HG02938 (cell line): ENCODE measurements around the gene CLASP1.
A peak's percentile ranks its signal among the peaks of the same experiment; 100 is the strongest.
"Not testable (repeated sequence)": the region's sequence is repeated elsewhere in the genome, so short reads cannot be mapped to it uniquely, and the experiment has no call there.

Source experiments
- ATAC-seq: cut with Tn5 transposase; IDR thresholded peaks from one replicate; pipeline ENCODE4 v1.9.1; 2021; ENCODE audit warnings: mild to moderate bottlenecking, moderate library complexity; ENCODE audit not compliant: unreplicated experiment

Gene CLASP1

GRCh38 chr2:121663434-121663833 lies 14.2 kb upstream of the CLASP1 start:
- no peak for ATAC-seq

- no peak for ATAC-seq
Measured at GRCh38 chr2:121662656-121663055, 13.4 kb upstream of the CLASP1 start.

DNA sequence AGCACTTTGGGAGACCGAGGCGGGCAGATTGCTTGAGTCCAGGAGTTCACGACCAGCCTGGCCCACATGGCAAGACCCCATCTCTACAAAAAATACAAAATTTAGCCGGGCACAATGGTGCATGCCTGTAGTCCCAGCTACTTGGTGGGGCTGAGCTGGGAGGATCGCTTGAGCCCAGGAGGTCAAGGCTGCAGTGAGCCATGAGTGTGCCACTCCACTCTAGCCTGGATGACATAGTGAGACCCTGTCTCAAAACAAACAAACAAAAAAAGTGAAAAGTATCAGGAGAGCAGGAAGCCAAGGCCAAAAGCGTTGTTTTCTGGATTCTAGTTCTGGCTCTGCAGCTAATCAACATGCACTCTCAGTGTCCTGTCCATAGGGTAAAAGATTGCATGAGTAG lies 10.7 kb upstream of the CLASP1 start:
- ATAC-seq, result no peak

DNA sequence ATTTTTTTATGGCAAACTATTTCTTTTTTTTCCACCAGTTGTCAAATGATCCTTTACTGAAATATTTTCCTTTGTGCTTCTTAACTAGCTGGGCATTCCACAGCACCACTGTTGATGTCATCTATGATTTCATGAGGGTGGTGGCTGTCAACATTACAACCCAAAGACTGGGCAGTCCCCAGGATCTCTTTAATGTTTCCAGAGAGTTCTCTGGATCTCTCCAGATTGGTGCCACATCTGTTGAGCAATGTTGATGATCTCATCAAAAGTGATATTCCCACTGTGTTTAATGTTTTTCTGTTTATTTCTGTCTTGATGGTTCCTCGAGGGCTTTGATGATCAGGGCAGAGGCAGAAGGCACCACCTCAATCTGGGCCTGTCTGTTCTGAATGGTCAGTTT lies 9.1 kb upstream of the CLASP1 start:
- ATAC-seq, result not testable (repeated sequence)

DNA sequence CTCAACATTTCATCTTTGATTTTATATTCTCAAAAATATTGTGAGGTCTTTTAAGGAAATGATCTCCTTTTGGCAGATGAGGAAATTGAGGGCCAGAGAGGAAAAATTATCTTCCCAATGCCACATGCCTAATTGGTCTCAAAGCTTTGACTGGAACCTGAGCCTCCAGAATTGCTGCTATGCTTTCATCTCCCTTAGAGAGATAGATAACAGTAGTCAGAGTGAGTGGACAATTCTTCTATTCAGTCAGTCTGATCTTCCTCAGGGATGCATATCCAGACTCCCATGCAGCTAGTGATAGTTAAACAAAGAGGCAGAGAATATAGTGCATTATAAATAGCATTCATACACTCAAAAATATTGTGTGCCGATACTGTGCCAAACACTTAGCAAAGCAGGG lies 3.8 kb upstream of the CLASP1 start:
- no peak for ATAC-seq

- ATAC-seq, result no peak
Measured at GRCh38 chr2:121650315-121650930, 1.2 kb upstream of the CLASP1 start.

GRCh38 chr2:121649596-121650314 lies 493 bp upstream of the CLASP1 start:
- peak; percentile 88 for ATAC-seq

DNA sequence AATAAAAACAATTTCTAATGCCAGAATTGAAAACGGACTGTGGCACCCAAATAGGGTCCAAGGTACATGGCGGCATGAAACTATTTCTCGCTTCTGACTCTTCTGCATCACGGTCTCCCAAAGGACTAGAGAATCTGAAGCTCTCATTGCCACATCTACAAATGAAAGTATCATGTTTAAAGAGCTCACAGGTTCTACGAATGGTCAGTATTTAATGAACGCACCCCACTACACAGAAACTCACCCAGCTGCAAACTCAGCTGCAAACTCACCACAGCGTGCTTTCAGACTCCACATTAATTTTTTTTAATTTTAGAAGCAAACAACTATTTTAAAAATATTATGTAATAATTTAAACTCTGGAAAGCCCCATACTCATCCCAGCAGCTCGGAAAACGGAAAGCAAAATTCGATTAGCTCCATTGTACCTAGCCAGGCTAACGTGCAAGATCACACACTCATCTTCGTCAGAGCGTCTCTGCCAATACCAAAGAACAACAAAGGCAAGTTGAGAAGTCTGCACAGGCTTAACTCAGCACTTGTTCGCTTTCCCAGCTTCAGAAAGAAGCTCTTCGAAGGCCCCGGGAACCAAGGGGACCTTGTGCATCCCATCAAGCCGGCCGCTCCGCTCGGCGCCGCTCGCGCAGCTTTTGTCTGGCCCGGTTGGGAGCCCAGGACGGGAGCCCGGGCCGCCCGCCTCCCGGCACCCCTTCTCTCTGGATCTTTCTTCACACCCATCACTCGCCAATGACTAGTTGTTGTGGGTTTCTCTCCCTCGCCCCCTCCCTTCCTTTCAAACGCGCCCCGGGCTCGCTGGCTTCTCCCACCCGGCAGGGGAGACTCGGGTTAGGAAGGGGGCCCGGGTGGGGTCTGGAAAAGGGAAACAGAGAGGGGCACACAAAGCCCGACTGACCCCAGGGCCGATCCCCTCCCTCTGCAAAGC lies 785 bp downstream of the CLASP1 start:
- ATAC-seq, result peak; percentile 20

DNA sequence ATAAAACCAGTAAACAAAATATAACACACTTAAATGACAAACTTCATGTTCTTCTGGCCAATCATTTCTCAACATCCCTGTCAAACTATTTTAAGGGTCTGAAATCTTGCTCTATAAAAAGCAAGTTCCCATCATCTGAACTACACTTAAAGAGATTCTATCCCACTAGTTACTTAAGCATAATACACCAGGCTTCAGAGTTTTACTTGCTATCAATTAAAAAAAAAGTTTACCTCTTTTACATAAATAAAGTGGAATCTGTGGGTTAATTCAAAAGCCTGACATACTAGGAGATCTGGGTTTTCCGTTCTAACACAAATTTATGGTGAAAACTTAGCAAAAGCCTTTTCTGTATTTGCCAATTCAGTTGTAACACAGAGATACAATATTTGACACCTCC lies 1.9 kb downstream of the CLASP1 start:
- no peak for ATAC-seq

DNA sequence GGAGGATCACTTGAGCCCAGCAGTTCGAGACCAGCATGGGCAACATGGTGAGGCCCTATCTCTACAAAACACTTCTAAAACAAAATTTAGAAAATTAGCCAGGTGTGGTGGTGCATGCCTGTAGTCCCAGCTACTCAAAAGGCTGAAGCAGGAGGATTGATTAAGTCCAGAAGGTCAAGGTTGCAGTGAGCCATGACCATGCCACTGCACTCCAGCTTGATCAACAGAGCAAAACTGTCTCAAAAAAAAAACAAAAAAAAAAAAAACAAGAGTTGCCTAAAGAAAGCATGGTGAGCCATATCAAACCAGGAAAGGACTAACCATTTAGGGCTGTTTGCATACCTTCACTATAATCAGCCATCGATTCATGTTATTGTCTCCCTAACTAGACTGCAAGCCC lies 4.5 kb downstream of the CLASP1 start:
- no peak for ATAC-seq

DNA sequence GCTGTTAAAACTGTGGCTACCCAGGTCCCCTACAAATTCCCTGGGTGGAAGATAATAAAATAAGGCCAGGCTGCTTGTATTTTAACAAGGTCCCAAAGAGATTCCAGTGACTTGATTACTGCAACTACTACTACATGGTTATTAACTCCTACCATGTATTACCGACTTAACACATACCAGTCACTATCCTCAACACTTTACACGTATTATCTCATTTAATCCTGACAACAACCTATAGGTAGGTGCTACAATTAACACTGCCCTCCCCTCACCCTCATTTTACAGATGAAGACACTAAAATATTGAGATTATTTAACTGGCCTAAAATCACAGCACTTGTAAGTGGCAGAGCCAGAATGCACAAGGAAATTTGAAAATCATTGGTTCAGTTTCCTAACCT lies 5.4 kb downstream of the CLASP1 start:
- no peak for ATAC-seq

DNA sequence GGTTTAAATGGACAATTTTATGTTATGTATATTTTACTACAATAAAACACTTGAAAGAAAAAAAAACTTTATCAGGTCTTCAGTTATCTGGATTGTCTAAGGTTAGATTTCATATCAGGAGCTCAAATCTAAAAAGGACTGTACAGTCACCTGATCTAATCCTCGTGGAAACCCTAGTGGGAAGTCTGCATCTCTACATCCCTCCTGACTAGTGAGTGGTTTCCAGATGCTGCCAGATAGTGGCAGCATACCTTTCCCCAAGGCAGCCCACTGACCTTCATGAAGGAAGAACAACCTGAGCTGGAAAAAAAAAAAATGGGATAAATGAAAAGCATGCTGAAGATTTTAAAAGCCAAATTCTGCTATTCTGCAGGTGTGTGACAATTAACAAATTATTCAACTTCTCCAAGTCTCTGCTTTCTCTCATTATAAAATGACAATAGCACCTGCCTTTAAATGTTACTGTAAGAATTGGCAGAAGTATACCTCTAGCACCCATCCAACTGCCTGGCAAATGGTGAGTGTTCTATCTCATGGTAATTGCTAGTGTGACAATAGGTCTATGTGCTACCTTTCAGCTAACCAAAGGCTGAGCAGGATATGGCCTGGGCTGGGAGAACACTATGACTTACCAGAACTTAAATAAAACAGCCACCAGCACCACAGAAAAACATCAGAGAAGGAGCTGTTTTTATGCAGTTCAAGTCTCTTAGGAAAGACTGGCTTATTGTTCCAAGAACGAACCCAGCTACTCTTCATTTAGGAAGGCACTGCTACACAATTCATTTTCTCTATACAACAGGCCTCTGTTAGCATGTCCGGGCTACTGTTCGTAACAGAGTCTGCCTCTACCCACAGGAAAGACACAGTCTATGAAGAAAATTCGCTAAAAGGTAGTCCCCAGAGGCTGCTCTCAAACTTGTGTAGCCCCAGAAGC lies 8.6 kb downstream of the CLASP1 start:
- no peak for ATAC-seq

GRCh38 chr2:121639846-121640245 lies 9.4 kb downstream of the CLASP1 start:
- ATAC-seq, result not testable (repeated sequence)

GRCh38 chr2:121638333-121638732 lies 10.9 kb downstream of the CLASP1 start:
- no peak for ATAC-seq

DNA sequence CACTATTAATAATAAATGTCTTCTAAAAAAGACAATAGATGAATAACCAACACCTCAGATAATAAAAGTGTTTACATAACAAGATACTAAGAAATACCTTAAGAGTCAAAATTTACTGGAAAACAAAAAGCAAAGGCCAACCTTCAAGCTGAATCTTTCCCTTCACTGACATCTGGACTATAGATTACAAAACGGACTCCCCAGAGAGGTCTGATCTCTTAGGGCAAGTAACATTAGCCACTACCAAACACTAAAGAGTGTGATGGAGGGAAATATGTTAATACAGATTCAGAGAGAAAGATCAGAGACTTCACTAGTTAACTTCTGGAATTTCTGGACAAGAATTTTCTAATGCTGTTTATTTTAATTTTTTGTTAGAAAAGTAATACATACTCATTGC lies 13.9 kb downstream of the CLASP1 start:
- ATAC-seq, result no peak

- no peak for ATAC-seq
Measured at GRCh38 chr2:121634354-121635307, 14.6 kb downstream of the CLASP1 start.

GRCh38 chr2:121633463-121633862 lies 15.8 kb downstream of the CLASP1 start:
- no peak for ATAC-seq

DNA sequence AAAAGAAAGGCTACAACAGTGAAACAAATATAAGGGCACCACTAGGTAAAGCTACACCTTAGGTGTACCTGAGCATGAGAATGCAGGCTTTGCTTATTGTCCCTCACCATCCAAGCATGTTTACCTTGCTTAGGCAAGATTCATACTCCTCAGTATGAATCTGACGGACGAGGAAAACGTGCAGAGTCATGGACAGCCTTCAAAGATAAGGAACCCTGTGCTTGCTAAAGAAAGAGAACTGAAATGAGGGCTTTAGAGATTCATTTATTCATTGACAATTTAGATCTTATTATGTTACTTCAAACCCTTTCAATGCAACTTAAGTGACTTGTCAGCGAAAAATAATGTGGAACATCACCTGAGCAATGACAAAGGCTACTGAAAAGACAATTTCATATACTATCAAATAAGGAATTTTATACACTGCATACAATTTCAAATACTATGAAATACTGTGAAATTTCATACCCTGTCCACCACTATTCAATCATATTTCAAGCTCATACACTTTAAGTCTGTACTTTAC lies 21.7 kb downstream of the CLASP1 start:
- no peak for ATAC-seq
